Measurements from ENCODE around the gene OSGEPL1. TPM values are rescaled to one million over a fixed set of nuclear protein-coding genes. Genes with fewer than 3 reads are reported as not detected.
"Not testable (repeated sequence)": the region's sequence is repeated elsewhere in the genome, so short reads cannot be mapped to it uniquely, and the experiment has no call there.

Gene OSGEPL1
- polyA plus RNA-seq (2013, experiment 1 of 2; ENCODE audit: insufficient read length): 7.3 TPM
- 7.4 TPM for polyA plus RNA-seq (2013, experiment 2 of 2; ENCODE audit: insufficient read length)

DNA sequence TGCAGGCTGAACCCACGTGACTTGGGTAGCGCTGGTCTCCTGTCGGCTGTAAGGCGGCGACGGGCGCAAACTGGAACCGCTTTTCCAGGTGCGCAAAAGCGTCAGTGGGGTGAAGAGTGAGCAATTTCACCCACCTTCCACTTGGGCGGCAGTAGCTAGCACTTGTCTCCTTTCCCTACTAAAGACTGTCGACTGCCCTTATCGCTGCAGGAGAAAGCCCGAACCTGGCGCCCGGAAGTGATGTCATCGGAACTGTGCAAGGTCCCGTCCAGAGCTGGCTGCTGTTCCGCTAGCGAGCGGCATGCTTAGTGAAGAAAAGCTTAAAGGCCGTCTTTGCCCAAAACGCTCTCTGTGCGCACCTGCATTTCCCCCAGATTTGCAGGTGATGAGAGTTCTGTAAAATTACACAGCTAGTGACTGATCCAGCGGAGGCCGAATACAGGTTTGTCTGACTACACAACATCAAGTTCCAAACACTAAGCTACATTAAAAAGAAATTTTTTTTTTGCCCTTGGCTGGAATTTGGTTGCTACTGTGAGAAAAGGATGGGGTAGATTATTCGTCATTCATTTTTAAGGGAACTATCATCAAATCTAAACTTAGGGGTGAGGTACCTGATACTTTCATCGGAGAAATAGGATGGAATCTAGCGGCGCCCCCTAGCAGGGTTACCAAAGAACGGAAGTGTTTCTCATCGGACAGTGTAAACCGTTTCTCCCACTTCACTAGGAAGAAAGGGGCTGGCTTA, at the start of gene OSGEPL1:
Gene OSGEPL1, minus strand, starts transcription at position 242 of the 748 bp plus-strand sequence. CDS start 1,152 bp downstream, outside the sequence.
- DNase-seq: peak; percentile 90

DNA sequence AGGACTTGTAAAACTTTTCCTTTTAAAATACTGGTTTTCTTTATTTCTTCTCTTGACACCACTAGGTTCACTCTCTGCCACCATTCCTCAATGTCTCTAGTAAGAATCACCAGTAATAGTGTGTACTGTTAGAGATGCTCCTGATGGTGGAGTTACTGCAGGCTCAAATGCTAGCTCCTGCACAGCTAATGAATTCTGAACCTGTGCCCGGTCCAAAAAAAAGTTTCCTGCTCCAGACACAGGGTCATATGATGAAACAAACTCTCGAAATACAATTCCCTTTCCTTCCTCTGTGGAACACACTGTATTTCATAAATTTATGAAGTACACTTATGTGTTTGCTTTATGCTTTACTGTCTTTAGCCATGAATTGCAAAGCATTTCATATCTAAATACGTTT, 40.8 kb upstream of the OSGEPL1 start:
- no peak for DNase-seq

GRCh38 chr2:189802396-189802912, 39.9 kb upstream of the OSGEPL1 start:
- no peak for DNase-seq

DNA sequence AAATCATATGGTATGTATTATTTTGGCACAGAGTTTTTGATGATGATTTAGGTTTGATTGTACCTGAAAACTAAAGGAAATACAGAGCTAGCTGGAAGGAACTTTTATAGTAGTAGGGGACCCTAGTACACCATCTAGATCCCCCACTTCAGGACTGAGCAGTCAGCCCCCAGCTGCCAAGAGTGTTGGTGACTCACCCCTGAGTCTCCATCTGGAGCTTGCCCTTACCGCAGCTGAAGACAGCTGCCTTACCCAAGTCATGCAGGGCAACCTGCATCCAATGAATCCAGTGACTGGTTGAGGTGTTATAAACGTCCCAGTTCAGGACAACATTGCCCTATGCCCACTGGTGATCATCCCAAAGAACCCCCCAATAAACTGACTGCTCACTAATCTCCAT, 36.9 kb upstream of the OSGEPL1 start:
- peak; percentile 59 for DNase-seq

- no peak for DNase-seq
Measured at GRCh38 chr2:189799030-189799331, 36.4 kb upstream of the OSGEPL1 start.

- peak; percentile 51 for DNase-seq
Measured at GRCh38 chr2:189798312-189799029, 35.9 kb upstream of the OSGEPL1 start.

DNA sequence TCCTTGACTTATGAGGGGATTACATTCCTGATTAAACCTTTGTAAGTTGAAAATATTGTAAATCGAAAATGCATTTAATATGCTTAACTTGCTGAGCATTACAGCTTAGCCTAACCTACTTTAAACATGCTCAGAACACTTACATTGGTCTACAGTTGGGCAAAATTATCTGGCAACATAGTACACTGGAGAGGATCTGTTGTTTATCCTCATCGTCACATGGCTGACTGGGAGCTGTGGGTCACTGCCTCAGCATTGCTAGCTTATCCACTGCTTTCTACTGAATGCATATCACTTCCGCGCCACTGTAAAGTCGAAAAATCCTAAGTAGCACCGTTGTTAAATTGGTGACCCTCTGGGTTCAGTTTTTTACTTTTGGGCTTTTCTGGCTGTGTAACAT, 35.3 kb upstream of the OSGEPL1 start:
- no peak for DNase-seq

GRCh38 chr2:189794310-189794709, 31.7 kb upstream of the OSGEPL1 start:
- no peak for DNase-seq

DNA sequence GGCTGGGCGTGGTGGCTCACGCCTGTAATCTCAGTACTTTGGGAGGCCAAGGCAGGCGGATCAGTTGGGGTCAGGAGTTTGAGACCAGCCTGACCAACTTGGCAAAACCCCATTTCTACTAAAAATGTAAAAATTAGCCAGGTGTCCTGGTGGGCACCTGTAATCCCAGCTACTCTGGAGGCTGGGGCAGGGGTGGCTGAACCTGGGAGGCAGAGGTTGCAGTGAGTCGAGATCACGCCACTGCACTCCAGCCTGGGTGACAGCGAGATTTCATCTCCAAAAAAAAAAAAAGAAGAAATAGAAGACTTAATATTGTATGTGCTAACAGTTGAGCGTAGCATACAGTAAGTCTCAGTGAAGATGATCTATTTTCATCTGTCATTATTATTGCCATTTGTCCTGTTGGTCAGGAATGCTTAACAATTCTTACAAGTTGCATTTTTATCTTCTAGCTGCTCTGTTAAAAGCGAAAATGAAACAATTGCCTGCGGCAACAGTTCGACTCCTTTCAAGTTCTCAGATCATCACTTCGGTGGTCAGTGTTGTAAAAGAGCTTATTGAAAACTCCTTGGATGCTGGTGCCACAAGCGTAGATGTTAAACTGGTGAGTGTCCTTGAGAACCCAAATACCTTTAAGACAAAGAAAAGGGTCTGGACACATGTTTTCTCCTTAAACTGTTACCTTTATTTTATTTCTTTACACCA, 28.9 kb upstream of the OSGEPL1 start:
- no peak for DNase-seq

DNA sequence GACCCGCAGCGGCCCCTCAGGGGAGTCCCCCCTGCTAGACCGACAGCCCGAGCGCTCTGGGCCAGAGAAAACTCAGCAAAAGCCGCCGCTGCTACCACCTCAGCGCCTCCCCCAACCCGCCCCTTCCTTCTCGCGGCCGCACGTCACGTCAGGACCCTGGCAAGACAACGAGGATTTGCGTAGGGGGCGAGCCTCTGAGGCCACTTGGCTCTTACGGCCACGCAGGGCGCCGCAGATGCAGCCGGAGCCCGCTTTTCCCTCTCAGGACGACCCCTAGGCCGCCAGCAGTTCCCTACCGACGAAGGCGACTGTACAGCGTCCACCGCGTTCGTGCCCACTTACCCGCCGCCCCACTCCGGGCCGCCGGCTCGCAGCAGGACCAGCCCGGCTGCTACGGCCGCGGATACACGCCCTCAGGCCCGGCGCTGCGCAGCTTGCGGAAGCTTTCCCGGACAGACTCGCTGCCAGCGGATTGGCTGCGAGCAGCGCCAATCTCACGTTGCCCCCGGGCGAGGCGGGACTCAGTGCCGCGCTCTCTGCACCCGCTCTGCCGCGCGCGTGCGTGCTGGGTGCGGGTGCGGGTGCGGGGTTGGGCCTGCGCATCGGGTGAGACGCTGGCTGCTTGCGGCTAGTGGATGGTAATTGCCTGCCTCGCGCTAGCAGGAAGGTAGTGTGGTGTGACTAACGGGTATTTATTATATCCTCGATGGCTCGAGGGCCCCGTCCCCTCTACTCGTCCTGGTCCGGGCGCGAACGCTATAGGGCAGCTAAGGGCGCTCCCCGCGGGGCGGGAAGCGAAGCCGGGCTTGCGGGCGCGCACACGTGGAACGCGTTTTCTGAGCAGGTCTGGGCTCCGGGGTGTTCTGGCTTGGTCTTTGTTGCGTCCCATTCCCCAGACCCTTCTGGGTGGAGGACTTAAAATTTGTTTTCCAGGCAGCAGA, 21.6 kb upstream of the OSGEPL1 start, which contains the start of the genes ORMDL1 and PMS1:
Gene ORMDL1, minus strand, starts transcription at position 413 of the 941 bp plus-strand sequence. CDS start 1,744 bp downstream, outside the sequence.
Gene PMS1, plus strand, starts transcription at position 524 of the 941 bp plus-strand sequence. CDS start 7,360 bp downstream, outside the sequence.
- DNase-seq: peak; percentile 95

- peak; percentile 27 for DNase-seq
Measured at GRCh38 chr2:189783451-189783926, 20.9 kb upstream of the OSGEPL1 start.

DNA sequence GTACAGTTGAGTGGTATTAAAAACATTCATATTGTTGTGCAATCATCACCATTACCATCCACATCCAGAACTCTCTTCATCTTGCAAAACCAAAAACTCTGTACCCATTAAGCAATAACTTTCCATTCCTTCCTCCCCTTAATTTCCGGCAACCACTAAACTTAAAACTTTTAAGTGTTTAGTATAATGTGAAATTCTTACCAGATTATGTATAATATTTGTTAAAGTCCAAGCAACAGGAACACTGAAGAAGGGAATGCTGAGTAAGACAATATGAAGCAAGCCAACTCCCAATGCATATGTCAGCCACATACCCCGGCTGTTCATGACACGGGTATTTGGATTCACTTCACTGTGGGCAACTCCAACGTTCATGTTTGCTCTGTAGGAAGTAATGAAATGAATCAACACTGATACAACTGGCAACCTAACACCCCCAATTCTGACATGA, 19.7 kb upstream of the OSGEPL1 start:
- DNase-seq: no peak

- no peak for DNase-seq
Measured at GRCh38 chr2:189772212-189772611, 9.6 kb upstream of the OSGEPL1 start.

DNA sequence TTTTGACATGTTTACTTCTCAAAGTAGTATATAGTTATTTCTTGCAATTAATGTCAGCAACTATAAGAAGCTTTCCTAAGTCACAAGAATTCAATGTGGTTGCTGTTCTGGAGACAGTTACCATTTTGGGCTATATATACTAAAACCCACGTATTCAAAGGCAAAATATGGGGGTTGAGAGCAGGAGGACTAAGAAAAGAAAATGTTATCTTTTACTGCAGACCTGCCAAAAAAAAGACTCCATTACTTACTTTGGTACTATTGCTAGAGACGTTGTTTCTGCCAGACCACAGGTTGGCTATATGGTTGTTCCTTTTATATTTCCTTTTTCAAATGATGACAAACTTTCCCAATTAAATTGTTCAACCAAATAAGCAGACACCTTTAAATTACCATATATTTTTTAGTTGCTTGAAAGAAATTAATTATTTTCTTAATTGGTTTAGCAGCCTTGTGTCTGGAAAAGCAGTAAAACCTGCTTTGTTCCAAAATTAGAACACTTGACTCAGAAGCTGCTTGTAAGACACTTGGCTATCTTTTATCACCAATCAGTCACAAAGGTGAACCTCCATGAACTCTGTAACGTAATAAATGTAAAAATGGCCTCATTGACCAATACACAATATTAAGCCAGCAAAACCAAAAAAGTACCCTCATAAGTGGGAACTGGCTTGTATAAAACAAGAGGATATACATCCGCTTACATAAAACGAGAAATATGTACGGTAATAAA, 8.2 kb upstream of the OSGEPL1 start:
- DNase-seq: no peak

DNA sequence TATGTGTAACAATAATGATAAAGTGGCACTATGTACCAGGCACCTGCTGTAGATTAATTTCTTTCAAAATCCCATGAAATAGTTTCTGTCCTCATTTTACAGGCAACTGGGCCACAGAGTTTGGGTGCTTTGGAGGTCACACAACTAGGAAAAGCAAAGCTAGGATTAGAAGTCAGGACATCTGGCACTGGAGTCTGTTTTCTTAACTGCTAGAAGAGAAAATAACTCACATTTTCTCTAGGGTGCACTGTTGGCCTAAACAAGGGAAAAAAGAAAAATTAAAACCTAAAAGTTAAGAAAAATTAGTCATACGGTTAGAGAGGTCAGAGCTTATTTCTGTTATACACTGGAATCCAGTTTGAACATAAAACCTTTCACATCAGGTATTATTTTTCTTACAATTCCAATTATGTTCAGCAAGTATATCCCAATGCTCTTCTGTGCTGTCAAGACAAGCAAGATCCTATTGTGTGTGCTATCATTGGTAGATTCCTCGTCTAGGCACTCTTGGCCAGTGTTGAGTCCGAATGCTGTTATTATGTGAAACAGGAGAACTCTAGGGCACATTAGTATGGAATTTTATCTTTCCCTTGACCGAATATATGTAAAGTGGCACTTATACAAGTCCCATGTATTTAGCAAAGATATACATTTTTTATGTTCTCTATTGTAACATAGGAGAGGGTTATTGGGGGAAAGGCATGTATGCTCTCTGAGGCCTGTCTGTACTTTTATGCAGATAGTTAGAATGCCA, 1.5 kb upstream of the OSGEPL1 start:
- DNase-seq: peak; percentile 13

- no peak for DNase-seq
Measured at GRCh38 chr2:189762229-189762550, 402 bp downstream of the OSGEPL1 start.

- not testable (repeated sequence) for DNase-seq
Measured at GRCh38 chr2:189760154-189760553, 2.4 kb downstream of the OSGEPL1 start.

- DNase-seq: no peak
Measured at GRCh38 chr2:189756311-189756952, 6.2 kb downstream of the OSGEPL1 start.

- DNase-seq: peak; percentile 19
Measured at GRCh38 chr2:189751080-189751658, 11.4 kb downstream of the OSGEPL1 start.

Measured in fibroblast of skin of abdomen (primary cell).